Natural killer cell (primary cell): ENCODE data around the gene ANKRD49. TPM values are rescaled to one million over a fixed set of nuclear protein-coding genes. Genes with fewer than 3 reads are reported as not detected.

ENCODE experiments used
- ATAC-seq, 3 donors: fragments of 150-1000 bp in 2 of 3; fragments of 200-7000 bp in 1 of 3; cut with Tn5 transposase; 1 replicate in 1 of 3; 2 replicates in 2 of 3; pipeline ENCODE4 v1.10.0; 2021; ENCODE audit warnings: mild to moderate bottlenecking in 2 of 3, moderate library complexity in 2 of 3
- DNase-seq, 2 donors: peaks; one replicate each; pipeline versions ENCODE4 v3.0.0 to v3.0.0-alpha.2; 2013 to 2021; ENCODE audit warnings: mixed read lengths in 1 of 2
- H3K27ac ChIP-seq: one replicate; pipeline ENCODE4 v1.5.1; 2013; ENCODE audit warnings: mild to moderate bottlenecking, low read length
- H3K27me3 ChIP-seq: one replicate; pipeline ENCODE4 v1.6.1; 2013; ENCODE audit warnings: low read length; ENCODE audit not compliant: control insufficient read depth, insufficient read depth
- H3K36me3 ChIP-seq: one replicate; pipeline ENCODE4 v1.6.1; 2013; ENCODE audit warnings: low read length; ENCODE audit not compliant: control insufficient read depth, insufficient read depth
- H3K4me1 ChIP-seq: one replicate; pipeline ENCODE4 v1.6.1; 2013; ENCODE audit warnings: low read length; ENCODE audit not compliant: control insufficient read depth, insufficient read depth
- H3K4me3 ChIP-seq: one replicate; pipeline ENCODE4 v1.5.1; 2013; ENCODE audit warnings: low read length
- H3K9me3 ChIP-seq: one replicate; pipeline ENCODE4 v1.6.1; 2013; ENCODE audit warnings: low read length; ENCODE audit not compliant: control insufficient read depth, insufficient read depth
- H3K27ac Mint-ChIP-seq, 2 donors: one replicate each; pipeline ENCODE4 v1.8.0; 2022; ENCODE audit warnings: mild to moderate bottlenecking in 2 of 2, mixed read lengths in 2 of 2, moderate library complexity in 1 of 2
- H3K27me3 Mint-ChIP-seq, 2 donors: one replicate each; pipeline ENCODE4 v1.8.0; 2022; ENCODE audit warnings: low read depth in 2 of 2, mixed read lengths in 2 of 2
- H3K36me3 Mint-ChIP-seq: one replicate; pipeline ENCODE4 v1.8.0; 2022; ENCODE audit warnings: mixed read lengths
- H3K4me1 Mint-ChIP-seq, 2 donors: one replicate each; pipeline ENCODE4 v1.8.0; 2022; ENCODE audit warnings: mixed read lengths in 2 of 2
- H3K4me3 Mint-ChIP-seq: one replicate; pipeline ENCODE4 v1.8.0; 2022; ENCODE audit warnings: mild to moderate bottlenecking, moderate library complexity, mixed read lengths
- H3K9me3 Mint-ChIP-seq, 2 donors: one replicate each; pipeline ENCODE4 v1.8.0; 2022; ENCODE audit warnings: mixed read lengths in 2 of 2
- CTCF ChIP-seq: fragments of 200-600 bp; IDR thresholded peaks from one replicate; pipeline ENCODE4 v1.8.0; 2022; ENCODE audit warnings: antibody characterized with exemption
- WGBS: methylation state at CpG from one replicate; pipeline ENCODE4 v1.1.7; 2013; ENCODE audit warnings: missing lambda C conversion rate; ENCODE audit not compliant: insufficient coverage; 5-methylcytosine and 5-hydroxymethylcytosine counted together
- intact Hi-C: fragments of 100-400 bp; cut with micrococcal nuclease; formaldehyde crosslinking; loops from one replicate; pipeline ENCODE4 v1.14.2; 2022
- total RNA-seq, 4 donors: library from RNA; stranded (reverse); fragments of 120-200 nt in 1 of 4; gene quantifications; one replicate each; pipeline versions ENCODE4 v1.2.3 to v1.2.4, GENCODE V29; 2013 to 2022

ANKRD49 gene
- total RNA-seq, 3 donors from 2014 or later (not counting 1 experiment from before 2014, with no cell fraction given): 47.7 to 55.6 (median 52.6) TPM

- Mint-ChIP-seq H3K27ac (no peak overlapping the region), H3K27me3 (peaks cover 8 to 22% of the 10 kb centered on the region in 2 donors), H3K4me3 (no peak overlapping the region), H3K9me3 (no peaks in the 10 kb centered on the region), H3K4me1 (no peaks in the 10 kb centered on the region), H3K36me3 (no peaks in the 10 kb centered on the region)
- DNase-seq: peak in 1 of 2 donors; percentile 64
- Histone ChIP-seq H3K9me3 (no peaks in the 10 kb centered on the region), H3K27ac (no peak overlapping the region), H3K4me3 (no peak overlapping the region), H3K4me1 (no peaks in the 10 kb centered on the region), H3K27me3 (no peaks in the 10 kb centered on the region), H3K36me3 (no peaks in the 10 kb centered on the region)
- peak; percentile 80 for TF ChIP-seq CTCF
- intact Hi-C loops: loop anchor here (1.0 to 5.0 kb wide), 4 partner anchors 84 to 1908 kb away; no protein-coding TSS in a partner anchor
- ATAC-seq: peak; percentile 51 to 57 (median 53)
- WGBS: 24% methylated on average over 3 of the region's 5 CpGs
These were observed 25.8 kb downstream of the ANKRD49 start for GRCh38 chr11:94519478-94520084.

GRCh38 chr11:94521684-94522083, 27.9 kb downstream of the ANKRD49 start:
- H3K27me3 Mint-ChIP-seq: peaks cover 10 to 23% of the 10 kb centered on the region in 2 donors
- no peak overlapping the region for H3K27ac ChIP-seq
- H3K4me1 ChIP-seq: no peaks in the 10 kb centered on the region
- ATAC-seq (no peak), DNase-seq (peak in 1 of 2 donors; percentile 16)
- no peak overlapping the region for H3K27ac Mint-ChIP-seq
- H3K36me3 ChIP-seq: no peaks in the 10 kb centered on the region
- H3K4me1 Mint-ChIP-seq: no peaks in the 10 kb centered on the region
- no peak overlapping the region for H3K4me3 ChIP-seq
- 65% methylated on average over 5 of the region's 5 CpGs for WGBS
- intact Hi-C loops: loop anchor here (5.0 kb wide), 1 partner anchor 1906 kb away; no protein-coding TSS in a partner anchor
- H3K9me3 ChIP-seq: no peaks in the 10 kb centered on the region
- no peaks in the 10 kb centered on the region for H3K27me3 ChIP-seq
- H3K9me3 Mint-ChIP-seq: no peaks in the 10 kb centered on the region
- no peaks in the 10 kb centered on the region for H3K36me3 Mint-ChIP-seq
- TF ChIP-seq CTCF: no peak
- H3K4me3 Mint-ChIP-seq: no peak overlapping the region

- H3K4me1 Mint-ChIP-seq: no peaks in the 10 kb centered on the region
- WGBS: 100% methylated on average over 1 of the region's 1 CpG
- Histone ChIP-seq H3K4me1 (no peaks in the 10 kb centered on the region), H3K4me3 (no peak overlapping the region), H3K36me3 (no peaks in the 10 kb centered on the region), H3K27me3 (no peaks in the 10 kb centered on the region), H3K9me3 (no peaks in the 10 kb centered on the region), H3K27ac (no peak overlapping the region)
- no peak overlapping the region for H3K4me3 Mint-ChIP-seq
- no peak for DNase-seq
- no peaks in the 10 kb centered on the region for H3K36me3 Mint-ChIP-seq
- no peak for ATAC-seq
- H3K9me3 Mint-ChIP-seq: no peaks in the 10 kb centered on the region
- H3K27me3 Mint-ChIP-seq: peaks cover 19 to 49% of the 10 kb centered on the region in 2 donors
- no peak for TF ChIP-seq CTCF
- no peak overlapping the region for H3K27ac Mint-ChIP-seq
- intact Hi-C loops: loop anchor here (5.0 kb wide), 1 partner anchor 1903 kb away; no protein-coding TSS in a partner anchor
These were observed 30.6 kb downstream of the ANKRD49 start for GRCh38 chr11:94524341-94524740.
